Measurements from ENCODE around the gene CBFB.

DNA sequence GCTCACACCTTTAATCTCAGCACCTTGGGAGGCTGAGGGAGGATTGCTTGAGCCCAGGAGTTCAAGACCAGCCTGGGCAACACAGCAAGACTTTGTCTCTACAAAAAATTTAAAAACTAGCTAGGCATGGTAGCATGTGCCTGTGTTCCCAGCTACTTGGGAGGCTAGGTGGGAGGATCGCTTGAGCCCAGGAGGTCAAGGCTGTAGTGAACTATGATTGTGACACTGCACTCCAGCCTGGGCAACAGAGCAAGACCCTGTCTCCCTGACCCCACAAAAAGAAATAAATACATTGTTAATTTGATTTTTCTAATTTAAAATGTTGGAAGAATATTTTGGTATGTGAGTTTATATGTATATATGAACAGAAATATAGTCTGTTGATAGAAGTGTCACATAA is 58.3 kb downstream of the CBFB start:
- TF ChIP-seq, protein P1, sequence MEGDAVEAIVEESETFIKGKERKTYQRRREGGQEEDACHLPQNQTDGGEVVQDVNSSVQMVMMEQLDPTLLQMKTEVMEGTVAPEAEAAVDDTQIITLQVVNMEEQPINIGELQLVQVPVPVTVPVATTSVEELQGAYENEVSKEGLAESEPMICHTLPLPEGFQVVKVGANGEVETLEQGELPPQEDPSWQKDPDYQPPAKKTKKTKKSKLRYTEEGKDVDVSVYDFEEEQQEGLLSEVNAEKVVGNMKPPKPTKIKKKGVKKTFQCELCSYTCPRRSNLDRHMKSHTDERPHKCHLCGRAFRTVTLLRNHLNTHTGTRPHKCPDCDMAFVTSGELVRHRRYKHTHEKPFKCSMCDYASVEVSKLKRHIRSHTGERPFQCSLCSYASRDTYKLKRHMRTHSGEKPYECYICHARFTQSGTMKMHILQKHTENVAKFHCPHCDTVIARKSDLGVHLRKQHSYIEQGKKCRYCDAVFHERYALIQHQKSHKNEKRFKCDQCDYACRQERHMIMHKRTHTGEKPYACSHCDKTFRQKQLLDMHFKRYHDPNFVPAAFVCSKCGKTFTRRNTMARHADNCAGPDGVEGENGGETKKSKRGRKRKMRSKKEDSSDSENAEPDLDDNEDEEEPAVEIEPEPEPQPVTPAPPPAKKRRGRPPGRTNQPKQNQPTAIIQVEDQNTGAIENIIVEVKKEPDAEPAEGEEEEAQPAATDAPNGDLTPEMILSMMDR (IDR thresholded peaks at IDR 0.05; ENCODE audit: low read length): no peak
- no peak for TF ChIP-seq EZH2 (IDR thresholded peaks at IDR 0.05; ENCODE audit: borderline replicate concordance, low read length)

Measured in OCI-LY1 (cell line).